ENCODE data around the gene BLOC1S1.

BLOC1S1 gene

GRCh38 chr12:55700255-55701018 lies 15.4 kb upstream of the BLOC1S1 start:
- no peak for TF ChIP-seq CTCF (IDR thresholded peaks at IDR 0.05; ENCODE audit: unreplicated experiment in 3 of 3)
- Mint-ChIP-seq H3K9me3 (no peaks in the 10 kb centered on the region), H3K36me3 (ENCODE audit: low read depth) (no peaks in the 10 kb centered on the region), H3K27ac (no peak overlapping the region), H3K27me3 (ENCODE audit: low read depth) (peaks cover 3% of the 10 kb centered on the region), H3K4me1 (peaks cover 39% of the 10 kb centered on the region), H3K4me3 (no peak overlapping the region)

GRCh38 chr12:55702861-55703260 lies 13.0 kb upstream of the BLOC1S1 start:
- Mint-ChIP-seq H3K27me3 (ENCODE audit: low read depth) (peaks cover 12% of the 10 kb centered on the region), H3K4me1 (peaks cover 58% of the 10 kb centered on the region), H3K27ac (peak overlapping the region in 2 of 3 experiments; percentile 86 to 89), H3K9me3 (no peaks in the 10 kb centered on the region), H3K4me3 (peak overlapping the region in 1 of 3 experiments; percentile 90), H3K36me3 (ENCODE audit: low read depth) (no peaks in the 10 kb centered on the region)
- TF ChIP-seq CTCF (IDR thresholded peaks at IDR 0.05; ENCODE audit: unreplicated experiment in 3 of 3) = no peak

GRCh38 chr12:55703288-55703687 lies 12.6 kb upstream of the BLOC1S1 start:
- TF ChIP-seq CTCF (IDR thresholded peaks at IDR 0.05; ENCODE audit: unreplicated experiment in 3 of 3) = no peak
- no peaks in the 10 kb centered on the region for H3K36me3 Mint-ChIP-seq (ENCODE audit: low read depth)
- peaks cover 16% of the 10 kb centered on the region for H3K27me3 Mint-ChIP-seq (ENCODE audit: low read depth)
- H3K9me3 Mint-ChIP-seq = no peaks in the 10 kb centered on the region
- peaks cover 63% of the 10 kb centered on the region for H3K4me1 Mint-ChIP-seq
- peak overlapping the region in 2 of 3 experiments; percentile 33 to 90 for H3K4me3 Mint-ChIP-seq
- peak overlapping the region in 2 of 3 experiments; percentile 86 to 89 for H3K27ac Mint-ChIP-seq

GRCh38 chr12:55703901-55704761 lies 11.7 kb upstream of the BLOC1S1 start:
- H3K27me3 Mint-ChIP-seq (ENCODE audit: low read depth) = peaks cover 24% of the 10 kb centered on the region
- H3K4me3 Mint-ChIP-seq = peak overlapping the region in 2 of 3 experiments; percentile 68 to 90
- H3K4me1 Mint-ChIP-seq = peaks cover 71% of the 10 kb centered on the region
- no peaks in the 10 kb centered on the region for H3K36me3 Mint-ChIP-seq (ENCODE audit: low read depth)
- H3K9me3 Mint-ChIP-seq = no peaks in the 10 kb centered on the region
- H3K27ac Mint-ChIP-seq = peak overlapping the region in 2 of 3 experiments; percentile 86 to 89
- TF ChIP-seq CTCF (IDR thresholded peaks at IDR 0.05; ENCODE audit: unreplicated experiment in 3 of 3) = no peak

GRCh38 chr12:55704824-55705718 lies 10.8 kb upstream of the BLOC1S1 start:
- Mint-ChIP-seq H3K27ac (peak overlapping the region in 2 of 3 experiments; percentile 86 to 89), H3K4me3 (peak overlapping the region; percentile 34 to 90 (median 90)), H3K9me3 (no peaks in the 10 kb centered on the region), H3K36me3 (ENCODE audit: low read depth) (no peaks in the 10 kb centered on the region), H3K27me3 (ENCODE audit: low read depth) (peaks cover 30% of the 10 kb centered on the region), H3K4me1 (peaks cover 80% of the 10 kb centered on the region)
- no peak for TF ChIP-seq CTCF (IDR thresholded peaks at IDR 0.05; ENCODE audit: unreplicated experiment in 3 of 3)
